Measurements from ENCODE around the gene ITGA7.

GRCh38 chr12:55711786-55712553 is 4.3 kb upstream of the ITGA7 start:
- TF ChIP-seq CTCF (IDR thresholded peaks at IDR 0.05) (no peak), POLR2AphosphoS5 (IDR thresholded peaks at IDR 0.05) (no peak), POLR2A (IDR thresholded peaks at IDR 0.05) (no peak), EP300 (IDR thresholded peaks at IDR 0.05) (no peak)
